Liver (tissue), 9 donors: ENCODE data around the gene GABPB1. TPM values are rescaled to one million over a fixed set of nuclear protein-coding genes. Genes with fewer than 3 reads are reported as not detected.

ENCODE experiments used
- DNase-seq: peaks from one replicate; pipeline ENCODE4 v3.0.0-alpha.2; 2017; ENCODE audit warnings: low spot score
- H3K27ac ChIP-seq, 2 donors: one replicate each; pipeline ENCODE4 v1.7.0; 2013; ENCODE audit warnings: inconsistent platforms in 2 of 2, low read length in 2 of 2, control low read depth in 1 of 2, low read depth in 1 of 2, mild to moderate bottlenecking in 1 of 2
- H3K27me3 ChIP-seq, 4 donors: one replicate each; pipeline versions ENCODE4 v1.6.1 to v1.7.0; 2013; ENCODE audit warnings: low read length in 3 of 4, inconsistent platforms in 1 of 4, mild to moderate bottlenecking in 1 of 4, moderate library complexity in 1 of 4; ENCODE audit not compliant: control insufficient read depth in 4 of 4, insufficient read depth in 4 of 4
- H3K36me3 ChIP-seq, 4 donors: one replicate each; pipeline versions ENCODE4 v1.6.1 to v1.7.0; 2013; ENCODE audit warnings: low read length in 3 of 4, mild to moderate bottlenecking in 3 of 4, low read depth in 1 of 4, moderate library complexity in 1 of 4; ENCODE audit not compliant: control insufficient read depth in 4 of 4, insufficient read depth in 3 of 4
- H3K4me1 ChIP-seq, 4 donors: one replicate each; pipeline versions ENCODE4 v1.6.1 to v1.7.0; 2013; ENCODE audit warnings: low read length in 3 of 4, mild to moderate bottlenecking in 3 of 4, moderate library complexity in 1 of 4; ENCODE audit not compliant: control insufficient read depth in 4 of 4, insufficient read depth in 4 of 4
- H3K4me3 ChIP-seq, 3 donors: one replicate each; pipeline versions ENCODE4 v1.6.1 to v1.7.0; 2013; ENCODE audit warnings: low read length in 3 of 3, control low read depth in 1 of 3, low read depth in 1 of 3, mild to moderate bottlenecking in 1 of 3
- H3K9ac ChIP-seq, 2 donors: one replicate each; pipeline ENCODE4 v1.7.0; 2013; ENCODE audit warnings: low read length in 2 of 2, mild to moderate bottlenecking in 2 of 2, moderate library complexity in 2 of 2, control low read depth in 1 of 2, low read depth in 1 of 2
- H3K9me3 ChIP-seq, 4 donors: one replicate each; pipeline versions ENCODE4 v1.6.1 to v1.7.0; 2013; ENCODE audit warnings: low read length in 3 of 4; ENCODE audit not compliant: control insufficient read depth in 4 of 4
- EGR1 ChIP-seq, 2 donors: IDR thresholded peaks; 2 replicates each; pipeline ENCODE4 v1.6.1; 2016 to 2018; ENCODE audit warnings: antibody characterized with exemption in 2 of 2, low read depth in 2 of 2
- FOXA2 ChIP-seq: IDR thresholded peaks from 2 replicates; pipeline ENCODE4 v1.6.1; 2016; ENCODE audit warnings: antibody characterized with exemption
- GABPA ChIP-seq, 2 donors: IDR thresholded peaks in 1 of 2; conservative IDR thresholded peaks in 1 of 2; 2 replicates each; pipeline ENCODE4 v1.6.1; 2016; ENCODE audit warnings: antibody characterized with exemption in 2 of 2, mild to moderate bottlenecking in 1 of 2, moderate library complexity in 1 of 2
- HNF4A ChIP-seq, 2 donors: conservative IDR thresholded peaks; 2 replicates each; pipeline ENCODE4 v1.6.1; 2016; ENCODE audit warnings: antibody characterized with exemption in 2 of 2, mild to moderate bottlenecking in 2 of 2
- HNF4G ChIP-seq: IDR thresholded peaks from 2 replicates; pipeline ENCODE4 v1.6.1; 2016; ENCODE audit warnings: antibody characterized with exemption
- JUND ChIP-seq, 2 donors: IDR thresholded peaks; 2 replicates each; pipeline ENCODE4 v1.6.1; 2016; ENCODE audit warnings: antibody characterized with exemption in 2 of 2
- NR2F2 ChIP-seq: IDR thresholded peaks from 2 replicates; pipeline ENCODE4 v1.6.1; 2016; ENCODE audit warnings: antibody characterized with exemption
- RAD21 ChIP-seq, 2 donors: IDR thresholded peaks; 2 replicates each; pipeline ENCODE4 v1.6.1; 2016; ENCODE audit warnings: antibody characterized with exemption in 2 of 2, mild to moderate bottlenecking in 2 of 2
- RXRA ChIP-seq, 2 donors: IDR thresholded peaks; 2 replicates each; pipeline ENCODE4 v1.6.1; 2017 to 2018; ENCODE audit warnings: antibody characterized with exemption in 2 of 2, mild to moderate bottlenecking in 1 of 2
- SP1 ChIP-seq: IDR thresholded peaks from 2 replicates; pipeline ENCODE4 v1.6.1; 2018; ENCODE audit warnings: antibody characterized with exemption, mild to moderate bottlenecking
- TAF1 ChIP-seq: conservative IDR thresholded peaks from 2 replicates; pipeline ENCODE4 v1.6.1; 2016; ENCODE audit warnings: antibody characterized with exemption, mild to moderate bottlenecking
- YY1 ChIP-seq: IDR thresholded peaks from 2 replicates; pipeline ENCODE4 v1.6.1; 2016; ENCODE audit warnings: antibody characterized with exemption, mild to moderate bottlenecking
- WGBS: extraction: QIAGEN DNeasy Blood & Tissue Kit; methylation state at CpG from one replicate; pipeline ENCODE4 v1.1.7; 2013; 5-methylcytosine and 5-hydroxymethylcytosine counted together
- polyA plus RNA-seq, 2 donors: library from polyadenylated mRNA; stranded (reverse) in 1 of 2; unstranded in 1 of 2; fragments of 200-250 nt in 1 of 2; fragments of >200 nt in 1 of 2; fragmentation: Nextera tagmentation in 1 of 2; extraction: Ambion mirVana in 1 of 2; gene quantifications; one replicate each; pipeline versions ENCODE4 v1.2.1 to v1.2.3, GENCODE V29; 2013 to 2015
- total RNA-seq, 2 donors: library from RNA; depleted of rRNA; stranded (reverse); fragments of >200 nt; gene quantifications; one replicate each; pipeline ENCODE4 v1.2.3, GENCODE V29; 2014
- TF ChIP-seq, protein P1 (sequence below): IDR thresholded peaks from 2 replicates; pipeline ENCODE4 v1.6.1; 2016; ENCODE audit warnings: antibody characterized with exemption, mild to moderate bottlenecking
- TF ChIP-seq, protein P2 (sequence below): IDR thresholded peaks from 2 replicates; pipeline ENCODE4 v1.6.1; 2016; ENCODE audit warnings: antibody characterized with exemption
- TF ChIP-seq, protein P3 (sequence below): IDR thresholded peaks from 2 replicates; pipeline ENCODE4 v1.6.1; 2016; ENCODE audit warnings: antibody characterized with exemption
- TF ChIP-seq, protein P4 (sequence below): fragments of 150-350 bp; IDR thresholded peaks from 2 replicates; pipeline ENCODE4 v1.5.1; 2017; ENCODE audit warnings: improper control_type of control experiment, low read depth, low read length; ENCODE audit not compliant: missing input control
- TF ChIP-seq, protein P5 (sequence below): IDR thresholded peaks from 2 replicates; pipeline ENCODE4 v1.6.1; 2016; ENCODE audit warnings: antibody characterized with exemption
- donor health status: healthy.
- donor health status: healthy.
- donor health status: healthy.
- donor health status: healthy.
- donor health status: healthy.

Gene GABPB1
- total and polyA plus RNA-seq, 4 donors: 4.4 to 23.6 (median 9.8) TPM

DNA sequence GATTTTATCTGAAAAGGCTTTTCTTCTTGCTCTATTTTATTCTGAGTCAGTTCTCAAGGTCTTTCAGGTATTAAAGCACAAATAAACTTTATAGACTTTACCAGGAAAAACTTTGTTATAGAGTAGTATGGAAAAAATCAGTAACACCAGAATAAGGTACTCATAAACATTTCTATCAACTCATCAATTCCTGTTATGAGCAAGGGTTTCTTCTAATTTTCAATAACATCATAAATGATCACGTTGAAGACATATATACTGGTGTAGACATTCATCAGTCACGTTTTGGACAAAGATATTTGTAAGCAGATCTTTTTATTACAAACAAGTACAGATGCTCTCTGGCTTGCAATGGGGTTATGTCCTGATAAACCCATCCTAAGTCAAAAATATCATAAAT, 79.9 kb downstream of the GABPB1 start (continued):
- TF ChIP-seq, protein P1, sequence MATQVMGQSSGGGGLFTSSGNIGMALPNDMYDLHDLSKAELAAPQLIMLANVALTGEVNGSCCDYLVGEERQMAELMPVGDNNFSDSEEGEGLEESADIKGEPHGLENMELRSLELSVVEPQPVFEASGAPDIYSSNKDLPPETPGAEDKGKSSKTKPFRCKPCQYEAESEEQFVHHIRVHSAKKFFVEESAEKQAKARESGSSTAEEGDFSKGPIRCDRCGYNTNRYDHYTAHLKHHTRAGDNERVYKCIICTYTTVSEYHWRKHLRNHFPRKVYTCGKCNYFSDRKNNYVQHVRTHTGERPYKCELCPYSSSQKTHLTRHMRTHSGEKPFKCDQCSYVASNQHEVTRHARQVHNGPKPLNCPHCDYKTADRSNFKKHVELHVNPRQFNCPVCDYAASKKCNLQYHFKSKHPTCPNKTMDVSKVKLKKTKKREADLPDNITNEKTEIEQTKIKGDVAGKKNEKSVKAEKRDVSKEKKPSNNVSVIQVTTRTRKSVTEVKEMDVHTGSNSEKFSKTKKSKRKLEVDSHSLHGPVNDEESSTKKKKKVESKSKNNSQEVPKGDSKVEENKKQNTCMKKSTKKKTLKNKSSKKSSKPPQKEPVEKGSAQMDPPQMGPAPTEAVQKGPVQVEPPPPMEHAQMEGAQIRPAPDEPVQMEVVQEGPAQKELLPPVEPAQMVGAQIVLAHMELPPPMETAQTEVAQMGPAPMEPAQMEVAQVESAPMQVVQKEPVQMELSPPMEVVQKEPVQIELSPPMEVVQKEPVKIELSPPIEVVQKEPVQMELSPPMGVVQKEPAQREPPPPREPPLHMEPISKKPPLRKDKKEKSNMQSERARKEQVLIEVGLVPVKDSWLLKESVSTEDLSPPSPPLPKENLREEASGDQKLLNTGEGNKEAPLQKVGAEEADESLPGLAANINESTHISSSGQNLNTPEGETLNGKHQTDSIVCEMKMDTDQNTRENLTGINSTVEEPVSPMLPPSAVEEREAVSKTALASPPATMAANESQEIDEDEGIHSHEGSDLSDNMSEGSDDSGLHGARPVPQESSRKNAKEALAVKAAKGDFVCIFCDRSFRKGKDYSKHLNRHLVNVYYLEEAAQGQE: no peak
- no peak for TF ChIP-seq SP1
- TF ChIP-seq EGR1 (IDR thresholded peaks at IDR 0.05; ENCODE audit: low read depth in 2 of 2): no peak
- no peak for TF ChIP-seq YY1
- no peak for TF ChIP-seq JUND (IDR thresholded peaks at IDR 0.05)

DNA sequence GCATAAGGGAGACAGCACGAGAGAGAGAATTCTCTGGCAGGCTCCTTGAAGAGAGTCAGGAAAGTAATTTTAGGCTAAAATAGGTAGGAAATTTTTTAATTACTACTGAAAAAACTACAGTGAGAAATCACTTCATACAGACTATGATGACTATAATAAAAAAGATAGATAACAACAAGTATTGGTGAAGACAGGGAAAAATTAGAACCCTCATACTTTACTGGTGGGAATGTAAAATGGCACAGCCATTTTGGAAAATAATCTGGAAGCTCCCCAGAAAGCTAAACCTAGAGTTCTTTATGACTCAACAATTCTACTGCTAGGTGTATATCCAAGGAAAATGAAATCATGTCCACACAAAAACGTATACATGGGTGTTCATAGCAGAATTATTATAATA, 87.4 kb downstream of the GABPB1 start:
- H3K9ac ChIP-seq: no peak overlapping the region
- no peaks in the 10 kb centered on the region for H3K9me3 ChIP-seq
- DNase-seq: no peak
- H3K27me3 ChIP-seq: no peaks in the 10 kb centered on the region
- no peak for TF ChIP-seq NR2F2
- no peak for TF ChIP-seq EGR1 (IDR thresholded peaks at IDR 0.05; ENCODE audit: low read depth in 2 of 2)
- no peak for TF ChIP-seq HNF4A (conservative IDR thresholded peaks at IDR 0.05)
- TF ChIP-seq, protein P2, sequence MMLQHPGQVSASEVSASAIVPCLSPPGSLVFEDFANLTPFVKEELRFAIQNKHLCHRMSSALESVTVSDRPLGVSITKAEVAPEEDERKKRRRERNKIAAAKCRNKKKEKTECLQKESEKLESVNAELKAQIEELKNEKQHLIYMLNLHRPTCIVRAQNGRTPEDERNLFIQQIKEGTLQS: no peak
- TF ChIP-seq GABPA (IDR thresholded peaks at IDR 0.05 in 1 of 2, conservative IDR thresholded peaks at IDR 0.05 in 1 of 2): no peak
- no peak for TF ChIP-seq HNF4G
- no peak for TF ChIP-seq JUND (IDR thresholded peaks at IDR 0.05)
- TF ChIP-seq RAD21 (IDR thresholded peaks at IDR 0.05): no peak
- TF ChIP-seq RXRA (IDR thresholded peaks at IDR 0.05): no peak
- TF ChIP-seq, protein P3, sequence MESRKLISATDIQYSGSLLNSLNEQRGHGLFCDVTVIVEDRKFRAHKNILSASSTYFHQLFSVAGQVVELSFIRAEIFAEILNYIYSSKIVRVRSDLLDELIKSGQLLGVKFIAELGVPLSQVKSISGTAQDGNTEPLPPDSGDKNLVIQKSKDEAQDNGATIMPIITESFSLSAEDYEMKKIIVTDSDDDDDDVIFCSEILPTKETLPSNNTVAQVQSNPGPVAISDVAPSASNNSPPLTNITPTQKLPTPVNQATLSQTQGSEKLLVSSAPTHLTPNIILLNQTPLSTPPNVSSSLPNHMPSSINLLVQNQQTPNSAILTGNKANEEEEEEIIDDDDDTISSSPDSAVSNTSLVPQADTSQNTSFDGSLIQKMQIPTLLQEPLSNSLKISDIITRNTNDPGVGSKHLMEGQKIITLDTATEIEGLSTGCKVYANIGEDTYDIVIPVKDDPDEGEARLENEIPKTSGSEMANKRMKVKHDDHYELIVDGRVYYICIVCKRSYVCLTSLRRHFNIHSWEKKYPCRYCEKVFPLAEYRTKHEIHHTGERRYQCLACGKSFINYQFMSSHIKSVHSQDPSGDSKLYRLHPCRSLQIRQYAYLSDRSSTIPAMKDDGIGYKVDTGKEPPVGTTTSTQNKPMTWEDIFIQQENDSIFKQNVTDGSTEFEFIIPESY: no peak
- TF ChIP-seq, protein P4, sequence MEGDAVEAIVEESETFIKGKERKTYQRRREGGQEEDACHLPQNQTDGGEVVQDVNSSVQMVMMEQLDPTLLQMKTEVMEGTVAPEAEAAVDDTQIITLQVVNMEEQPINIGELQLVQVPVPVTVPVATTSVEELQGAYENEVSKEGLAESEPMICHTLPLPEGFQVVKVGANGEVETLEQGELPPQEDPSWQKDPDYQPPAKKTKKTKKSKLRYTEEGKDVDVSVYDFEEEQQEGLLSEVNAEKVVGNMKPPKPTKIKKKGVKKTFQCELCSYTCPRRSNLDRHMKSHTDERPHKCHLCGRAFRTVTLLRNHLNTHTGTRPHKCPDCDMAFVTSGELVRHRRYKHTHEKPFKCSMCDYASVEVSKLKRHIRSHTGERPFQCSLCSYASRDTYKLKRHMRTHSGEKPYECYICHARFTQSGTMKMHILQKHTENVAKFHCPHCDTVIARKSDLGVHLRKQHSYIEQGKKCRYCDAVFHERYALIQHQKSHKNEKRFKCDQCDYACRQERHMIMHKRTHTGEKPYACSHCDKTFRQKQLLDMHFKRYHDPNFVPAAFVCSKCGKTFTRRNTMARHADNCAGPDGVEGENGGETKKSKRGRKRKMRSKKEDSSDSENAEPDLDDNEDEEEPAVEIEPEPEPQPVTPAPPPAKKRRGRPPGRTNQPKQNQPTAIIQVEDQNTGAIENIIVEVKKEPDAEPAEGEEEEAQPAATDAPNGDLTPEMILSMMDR: no peak
- TF ChIP-seq, protein P1: no peak
- TF ChIP-seq, protein P5, sequence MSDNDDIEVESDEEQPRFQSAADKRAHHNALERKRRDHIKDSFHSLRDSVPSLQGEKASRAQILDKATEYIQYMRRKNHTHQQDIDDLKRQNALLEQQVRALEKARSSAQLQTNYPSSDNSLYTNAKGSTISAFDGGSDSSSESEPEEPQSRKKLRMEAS: no peak
- no peak for TF ChIP-seq SP1
- no peak for TF ChIP-seq FOXA2
- no peak for TF ChIP-seq YY1
- TF ChIP-seq TAF1: no peak
- no peak overlapping the region for H3K4me3 ChIP-seq
- peaks cover 0 to 1% (median 0%) of the 10 kb centered on the region in 4 donors for H3K4me1 ChIP-seq
- H3K27ac ChIP-seq: no peak overlapping the region
- WGBS: 82% methylated on average over 2 of the region's 2 CpGs
- H3K36me3 ChIP-seq: no peaks in the 10 kb centered on the region
